Aorta (tissue), 5 donors: ENCODE measurements around the gene NCOA6. TPM values are rescaled to one million over a fixed set of nuclear protein-coding genes. Genes with fewer than 3 reads are reported as not detected.

Experiments used
- ATAC-seq: fragments of 200-7000 bp; cut with Tn5 transposase; one replicate; pipeline ENCODE4 v1.9.1; 2022; ENCODE audit warnings: moderate library complexity; ENCODE audit not compliant: low FRiP score
- DNase-seq, 2 donors: peaks; one replicate each; pipeline ENCODE4 v3.0.0-alpha.2; 2020
- H3K27ac ChIP-seq, 2 donors: one replicate each; pipeline ENCODE4 v1.5.1; 2013; ENCODE audit warnings: low read length in 2 of 2, mild to moderate bottlenecking in 2 of 2, moderate library complexity in 2 of 2, control low read depth in 1 of 2, inconsistent platforms in 1 of 2, low read depth in 1 of 2
- H3K27me3 ChIP-seq, 2 donors: one replicate each; pipeline ENCODE4 v1.6.1; 2013; ENCODE audit warnings: control low read depth in 1 of 2, low read length in 1 of 2, mild to moderate bottlenecking in 1 of 2, moderate library complexity in 1 of 2; ENCODE audit not compliant: insufficient read depth in 2 of 2, control insufficient read depth in 1 of 2
- H3K36me3 ChIP-seq, 2 donors: one replicate each; pipeline ENCODE4 v1.6.1; 2013; ENCODE audit warnings: control low read depth in 1 of 2, low read length in 1 of 2, mild to moderate bottlenecking in 1 of 2; ENCODE audit not compliant: insufficient read depth in 2 of 2, control insufficient read depth in 1 of 2
- H3K4me1 ChIP-seq, 2 donors: one replicate each; pipeline ENCODE4 v1.6.1; 2013; ENCODE audit warnings: low read length in 2 of 2, control low read depth in 1 of 2, mild to moderate bottlenecking in 1 of 2, moderate library complexity in 1 of 2; ENCODE audit not compliant: insufficient read depth in 2 of 2, control insufficient read depth in 1 of 2
- H3K4me3 ChIP-seq, 2 donors: one replicate each; pipeline ENCODE4 v1.5.1; 2013; ENCODE audit warnings: low read length in 2 of 2, control low read depth in 1 of 2, mild to moderate bottlenecking in 1 of 2
- H3K9me3 ChIP-seq: one replicate; pipeline ENCODE4 v1.6.1; 2013; ENCODE audit warnings: mild to moderate bottlenecking, low read length; ENCODE audit not compliant: control insufficient read depth
- WGBS, 2 donors: extraction: QIAGEN DNeasy Blood & Tissue Kit; methylation state at CpG; one replicate each; pipeline ENCODE4 v1.1.7; 2013; 5-methylcytosine and 5-hydroxymethylcytosine counted together
- intact Hi-C, 2 donors: fragments of 100-400 bp; cut with DNase I; formaldehyde crosslinking; loops; one replicate each; pipeline versions ENCODE4 v1.14.2 to v1.15.0; 2022
- polyA plus RNA-seq, 2 donors: library from polyadenylated mRNA; stranded (reverse); fragments of 200-250 nt; gene quantifications; one replicate each; pipeline ENCODE4 v1.2.3, GENCODE V29; 2013
- total RNA-seq, 2 donors: library from RNA; stranded (reverse); fragmentation: NEBNext Ultra II Directional; extraction: Animal tissue kit (Norgen Biotek cat#: 25700); gene quantifications; one replicate each; pipeline ENCODE4 v1.2.1, GENCODE V29; 2021
- donor health status: healthy with polysubstance abuse.
- donor health status: Bipolar disorder and iron deficiency.
- donor health status: DM: no; HTN: no; CAD: no.
- donor health status: DM: no; HTN: no; CAD: no.
- donor health status: DM: yes; HTN: yes; CAD: no.

NCOA6 gene
- total and polyA plus RNA-seq, 4 donors, result 10.2 to 28.1 (median 17.4) TPM

- Histone ChIP-seq H3K36me3 (peaks cover 0 to 4% of the 10 kb centered on the region in 2 donors), H3K9me3 (no peaks in the 10 kb centered on the region), H3K27me3 (no peaks in the 10 kb centered on the region), H3K4me3 (no peak overlapping the region), H3K4me1 (no peaks in the 10 kb centered on the region), H3K27ac (no peak overlapping the region)
- ATAC-seq (no peak), DNase-seq (no peak)
- WGBS, 2 donors, result 86 to 89% methylated on average over 3 of the region's 3 CpGs
- intact Hi-C loops, result loop anchor here in 1 of 2 donors (10.0 kb wide), 1 partner anchor 437 kb away; no protein-coding TSS in a partner anchor
These were observed 74.0 kb downstream of the NCOA6 start for GRCh38 chr20:34751453-34751852.

GRCh38 chr20:34750484-34750883, 75.0 kb downstream of the NCOA6 start:
- Histone ChIP-seq H3K9me3 (no peaks in the 10 kb centered on the region), H3K27ac (no peak overlapping the region), H3K27me3 (no peaks in the 10 kb centered on the region), H3K4me1 (no peaks in the 10 kb centered on the region), H3K4me3 (no peak overlapping the region), H3K36me3 (peaks cover 0 to 6% of the 10 kb centered on the region in 2 donors)
- DNase-seq (no peak), ATAC-seq (no peak)
- 60 to 64% methylated on average over 2 of the region's 2 CpGs for WGBS, 2 donors
- intact Hi-C loops, result loop anchor here in 1 of 2 donors (10.0 kb wide), 1 partner anchor 436 kb away; no protein-coding TSS in a partner anchor

GRCh38 chr20:34748709-34749108, 76.7 kb downstream of the NCOA6 start:
- H3K36me3 ChIP-seq, result peaks cover 2 to 4% of the 10 kb centered on the region in 2 donors
- H3K4me3 ChIP-seq, result no peak overlapping the region
- WGBS, 2 donors, result 94 to 95% methylated on average over 2 of the region's 2 CpGs
- no peaks in the 10 kb centered on the region for H3K9me3 ChIP-seq
- intact Hi-C loops, result no loop called here
- H3K27me3 ChIP-seq, result no peaks in the 10 kb centered on the region
- ATAC-seq, result no peak
- H3K27ac ChIP-seq, result no peak overlapping the region
- DNase-seq, result no peak
- no peaks in the 10 kb centered on the region for H3K4me1 ChIP-seq

GRCh38 chr20:34747479-34747878, 78.0 kb downstream of the NCOA6 start:
- intact Hi-C loops, result no loop called here
- peaks cover 2 to 11% of the 10 kb centered on the region in 2 donors for H3K36me3 ChIP-seq
- H3K9me3 ChIP-seq, result no peaks in the 10 kb centered on the region
- ATAC-seq (no peak), DNase-seq (no peak)
- H3K27ac ChIP-seq, result no peak overlapping the region
- no peaks in the 10 kb centered on the region for H3K4me1 ChIP-seq
- H3K4me3 ChIP-seq, result no peak overlapping the region
- H3K27me3 ChIP-seq, result no peaks in the 10 kb centered on the region
- whole genome bisulfite sequencing, 2 donors, result 76 to 78% methylated on average over 2 of the region's 2 CpGs

GRCh38 chr20:34746674-34747073, 78.8 kb downstream of the NCOA6 start:
- H3K4me3 ChIP-seq, result no peak overlapping the region
- WGBS, 2 donors, result 48 to 49% methylated on average over 3 of the region's 3 CpGs
- no peaks in the 10 kb centered on the region for H3K9me3 ChIP-seq
- ATAC-seq (no peak), DNase-seq (no peak)
- no peaks in the 10 kb centered on the region for H3K27me3 ChIP-seq
- H3K4me1 ChIP-seq, result no peaks in the 10 kb centered on the region
- H3K27ac ChIP-seq, result no peak overlapping the region
- H3K36me3 ChIP-seq, result peaks cover 2 to 15% of the 10 kb centered on the region in 2 donors
- intact Hi-C loops, result no loop called here

GRCh38 chr20:34744847-34745246, 80.6 kb downstream of the NCOA6 start:
- H3K4me3 ChIP-seq, result no peak overlapping the region
- 17 to 34% methylated on average over 1 of the region's 1 CpG for WGBS, 2 donors
- no peaks in the 10 kb centered on the region for H3K27me3 ChIP-seq
- ATAC-seq (no peak), DNase-seq (no peak)
- H3K36me3 ChIP-seq, result peaks cover 6 to 15% of the 10 kb centered on the region in 2 donors
- H3K27ac ChIP-seq, result no peak overlapping the region
- intact Hi-C loops, result no loop called here
- no peaks in the 10 kb centered on the region for H3K9me3 ChIP-seq
- no peaks in the 10 kb centered on the region for H3K4me1 ChIP-seq

GRCh38 chr20:34744340-34744739, 81.1 kb downstream of the NCOA6 start:
- H3K36me3 ChIP-seq, result peaks cover 6 to 13% of the 10 kb centered on the region in 2 donors
- ATAC-seq, result no peak
- no peaks in the 10 kb centered on the region for H3K4me1 ChIP-seq
- 89% methylated on average over 3 of the region's 3 CpGs for WGBS, 2 donors
- H3K9me3 ChIP-seq, result no peaks in the 10 kb centered on the region
- H3K27ac ChIP-seq, result no peak overlapping the region
- DNase-seq, result no peak
- no peaks in the 10 kb centered on the region for H3K27me3 ChIP-seq
- intact Hi-C loops, result no loop called here
- H3K4me3 ChIP-seq, result no peak overlapping the region

GRCh38 chr20:34743039-34743438, 82.4 kb downstream of the NCOA6 start:
- WGBS, 2 donors, result 93% methylated on average over 1 of the region's 1 CpG
- ATAC-seq (no peak), DNase-seq (no peak)
- no peaks in the 10 kb centered on the region for H3K27me3 ChIP-seq
- H3K4me3 ChIP-seq, result no peak overlapping the region
- H3K36me3 ChIP-seq, result peaks cover 6 to 13% of the 10 kb centered on the region in 2 donors
- no peak overlapping the region for H3K27ac ChIP-seq
- no peaks in the 10 kb centered on the region for H3K4me1 ChIP-seq
- H3K9me3 ChIP-seq, result no peaks in the 10 kb centered on the region
- intact Hi-C loops, result no loop called here

- no peak for ATAC-seq
- Histone ChIP-seq H3K9me3 (no peaks in the 10 kb centered on the region), H3K4me3 (no peak overlapping the region), H3K27ac (no peak overlapping the region), H3K36me3 (peaks cover 2 to 5% of the 10 kb centered on the region in 2 donors), H3K27me3 (no peaks in the 10 kb centered on the region), H3K4me1 (no peaks in the 10 kb centered on the region)
- intact Hi-C loops, result no loop called here
- WGBS, 2 donors, result 63% methylated on average over 6 of the region's 6 CpGs
- no peak for DNase-seq
These were observed 89.2 kb downstream of the NCOA6 start for GRCh38 chr20:34736106-34736735.
